LNCAP (cell line): ENCODE data around the gene U2AF1L4.

Experiments used
- CTCF ChIP-seq: fragments of 450-650 bp; IDR thresholded peaks from 2 replicates; pipeline ENCODE4 v1.5.1; 2017; ENCODE audit warnings: mild to moderate bottlenecking

The U2AF1L4 gene

GRCh38 chr19:35777961-35778360 is 32.7 kb upstream of the U2AF1L4 start:
- no peak for TF ChIP-seq CTCF

- TF ChIP-seq CTCF: no peak
Observed at GRCh38 chr19:35777086-35777841, 32.0 kb upstream of the U2AF1L4 start.

GRCh38 chr19:35776102-35776788 is 31.0 kb upstream of the U2AF1L4 start:
- no peak for TF ChIP-seq CTCF

- TF ChIP-seq CTCF: no peak
Observed at GRCh38 chr19:35775298-35776101, 30.3 kb upstream of the U2AF1L4 start, which contains the start of gene ARHGAP33. ARHGAP33 (plus strand) TSS chr19:35775564; CDS start chr19:35775659, 95 bp downstream.

- no peak for TF ChIP-seq CTCF
Observed at GRCh38 chr19:35775046-35775297, 29.8 kb upstream of the U2AF1L4 start.

- TF ChIP-seq CTCF: no peak
Observed at GRCh38 chr19:35774274-35775045, 29.2 kb upstream of the U2AF1L4 start.
